Prostate gland (tissue), 2 donors: ENCODE measurements around the gene EIF2B1. TPM values are rescaled to one million over a fixed set of nuclear protein-coding genes. Genes with fewer than 3 reads are reported as not detected.
"Not testable (repeated sequence)": the region's sequence is repeated elsewhere in the genome, so short reads cannot be mapped to it uniquely, and the experiment has no call there.

Experiments used
- DNase-seq: peaks from one replicate; pipeline ENCODE4 v3.0.0-alpha.2; 2019; ENCODE audit warnings: low spot score
- H3K27ac ChIP-seq, 2 donors: fragments of 200-600 bp; sonication (generic); 2 replicates each; pipeline ENCODE4 v1.5.1; 2017 to 2019
- H3K27me3 ChIP-seq: fragments of 200-600 bp; sonication (generic); replicated peaks from 2 replicates; pipeline ENCODE4 v1.5.1; 2019; ENCODE audit not compliant: insufficient read depth
- H3K36me3 ChIP-seq, 2 donors: fragments of 200-600 bp; sonication (generic); 1 replicate in 1 of 2; 2 replicates in 1 of 2; pipeline versions ENCODE4 v1.5.1 to v1.8.1; 2017 to 2019
- H3K4me1 ChIP-seq: fragments of 200-600 bp; sonication (generic); replicated peaks from 2 replicates; pipeline ENCODE4 v1.5.1; 2019
- H3K4me3 ChIP-seq, 2 donors: fragments of 200-600 bp; sonication (generic); 2 replicates each; pipeline ENCODE4 v1.5.1; 2017 to 2019
- H3K9me3 ChIP-seq: fragments of 200-600 bp; sonication (generic); 2 replicates; pipeline ENCODE4 v1.5.1; 2017
- CTCF ChIP-seq, 4 experiments: fragments of 200-600 bp in 2 of 4; fragments of 450-650 bp in 2 of 4; sonication (generic) in 2 of 4; IDR thresholded peaks; 1 replicate in 3 of 4; 2 replicates in 1 of 4; pipeline ENCODE4 v1.5.1; 2016 to 2019; ENCODE audit warnings: antibody characterized with exemption in 4 of 4, mild to moderate bottlenecking in 2 of 4, moderate library complexity in 2 of 4
- POLR2A ChIP-seq: fragments of 450-650 bp; IDR thresholded peaks from one replicate; pipeline ENCODE4 v1.6.1; 2016; ENCODE audit warnings: antibody characterized with exemption, mild to moderate bottlenecking
- POLR2AphosphoS5 ChIP-seq: sonication (generic); formaldehyde crosslinking; IDR thresholded peaks from one replicate; pipeline ENCODE4 v1.6.1; 2017; ENCODE audit warnings: antibody characterized with exemption
- WGBS: methylation state at CpG from one replicate; pipeline ENCODE4 v1.1.5; 2018; 5-methylcytosine and 5-hydroxymethylcytosine counted together
- intact Hi-C: fragments of 100-400 bp; cut with DNase I; formaldehyde crosslinking; loops from one replicate; pipeline ENCODE4 v1.14.2; 2022
- total RNA-seq, 2 donors: library from RNA; depleted of rRNA; stranded (reverse); fragments of >200 nt; gene quantifications; one replicate each; pipeline ENCODE4 v1.1.0, GENCODE V29; 2016

The EIF2B1 gene
- total RNA-seq, 2 donors from 2014 or later: 98.7 to 122 TPM

GRCh38 chr12:123608182-123608581 lies 25.3 kb downstream of the EIF2B1 start:
- Histone ChIP-seq H3K36me3 (peaks cover 0 to 20% of the 10 kb centered on the region in 2 donors), H3K4me1 (no peaks in the 10 kb centered on the region), H3K4me3 (no peak overlapping the region), H3K9me3 (no peaks in the 10 kb centered on the region), H3K27ac (no peak overlapping the region), H3K27me3 (no peaks in the 10 kb centered on the region)
- DNase-seq: no peak
- WGBS: 76% methylated on average over 8 of the region's 8 CpGs
- intact Hi-C loops: no loop called here
- TF ChIP-seq POLR2AphosphoS5 (no peak), POLR2A (no peak), CTCF (IDR thresholded peaks at IDR 0.05) (no peak)

GRCh38 chr12:123607756-123608155 lies 25.7 kb downstream of the EIF2B1 start:
- Histone ChIP-seq H3K36me3 (peaks cover 0 to 19% of the 10 kb centered on the region in 2 donors), H3K27ac (no peak overlapping the region), H3K4me3 (no peak overlapping the region), H3K27me3 (no peaks in the 10 kb centered on the region), H3K9me3 (no peaks in the 10 kb centered on the region), H3K4me1 (no peaks in the 10 kb centered on the region)
- no peak for DNase-seq
- intact Hi-C loops: no loop called here
- TF ChIP-seq CTCF (IDR thresholded peaks at IDR 0.05) (no peak), POLR2AphosphoS5 (no peak), POLR2A (no peak)
- 75% methylated on average over 4 of the region's 4 CpGs for WGBS

- H3K27me3 ChIP-seq, H3K4me1 ChIP-seq, H3K36me3 ChIP-seq, DNase-seq, H3K4me3 ChIP-seq, H3K9me3 ChIP-seq, H3K27ac ChIP-seq: not testable (repeated sequence)
- intact Hi-C loops: loop anchor here (5.0 kb wide), 1 partner anchor 336 kb away; no protein-coding TSS in a partner anchor
- WGBS: 63% methylated on average over 11 of the region's 11 CpGs
Observed at GRCh38 chr12:123603495-123603894, 30.0 kb downstream of the EIF2B1 start.

GRCh38 chr12:123602651-123603195 lies 30.8 kb downstream of the EIF2B1 start:
- DNase-seq: no peak
- H3K27ac ChIP-seq: peak overlapping the region in 1 of 2 donors; percentile 84
- TF ChIP-seq CTCF (IDR thresholded peaks at IDR 0.05): no peak
- no peak for TF ChIP-seq POLR2AphosphoS5
- no peak for TF ChIP-seq POLR2A
- no peaks in the 10 kb centered on the region for H3K9me3 ChIP-seq
- no peaks in the 10 kb centered on the region for H3K27me3 ChIP-seq
- 9% methylated on average over 7 of the region's 7 CpGs for WGBS
- H3K36me3 ChIP-seq: no peaks in the 10 kb centered on the region
- H3K4me1 ChIP-seq: no peaks in the 10 kb centered on the region
- peak overlapping the region; percentile 58 to 86 for H3K4me3 ChIP-seq
- intact Hi-C loops: loop anchor here (5.0 kb wide), 1 partner anchor 335 kb away; no protein-coding TSS in a partner anchor

GRCh38 chr12:123601602-123602489 lies 31.6 kb downstream of the EIF2B1 start, which contains the start of gene DDX55:
TSS of gene DDX55 (plus strand) at chr12:123602099. CDS start at chr12:123602149, 50 bp downstream.
- intact Hi-C loops: loop anchor here (5.0 kb wide), 1 partner anchor 335 kb away; no protein-coding TSS in a partner anchor
- no peaks in the 10 kb centered on the region for H3K4me1 ChIP-seq
- peak within 1 kb of the TSS; percentile 58 to 86 for H3K4me3 ChIP-seq
- TF ChIP-seq POLR2AphosphoS5 (peak; percentile 94), CTCF (IDR thresholded peaks at IDR 0.05) (peak; percentile 49 to 75 (median 71)), POLR2A (no peak)
- peak; percentile 72 for DNase-seq
- no peaks in the 10 kb centered on the region for H3K36me3 ChIP-seq
- H3K27ac ChIP-seq: peak within 1 kb of the TSS; percentile 84 to 89
- under 1% methylated on average over 77 of the region's 81 CpGs for WGBS
- H3K9me3 ChIP-seq: no peaks in the 10 kb centered on the region
- H3K27me3 ChIP-seq: no peaks in the 10 kb centered on the region
